B cell (primary cell): ENCODE data around the gene DNM2. TPM values are rescaled to one million over a fixed set of nuclear protein-coding genes. Genes with fewer than 3 reads are reported as not detected.

Source experiments
- ATAC-seq: fragments of 200-7000 bp; cut with Tn5 transposase; one replicate; pipeline ENCODE4 v1.10.0; 2021; ENCODE audit warnings: low read depth, mild to moderate bottlenecking, moderate number of reproducible peaks, moderate library complexity
- CTCF ChIA-PET: fragments of 350-600 bp; sonication (Branson Sonifier 250); formaldehyde crosslinking; loops from one replicate; lab custom pipeline; 2021; ENCODE audit warnings: antibody characterized with exemption, inconsistent platforms; lab: Charles Lee
- POLR2A ChIA-PET: fragments of 350-600 bp; sonication (Branson Sonifier 250); formaldehyde crosslinking; loops from one replicate; lab custom pipeline; 2021; ENCODE audit warnings: antibody characterized with exemption; lab: Charles Lee
- DNase-seq: peaks from one replicate; pipeline ENCODE4 v3.0.0; 2013
- H2AFZ ChIP-seq: 2 replicates; pipeline ENCODE4 v1.6.1; 2012; ENCODE audit warnings: mild to moderate bottlenecking, low read depth, low read length; ENCODE audit not compliant: insufficient read depth, poor library complexity, severe bottlenecking
- H3K27ac ChIP-seq, 2 donors: 1 replicate in 1 of 2; 2 replicates in 1 of 2; pipeline ENCODE4 v1.5.1; 2012 to 2013; ENCODE audit warnings: low read length in 2 of 2, mild to moderate bottlenecking in 2 of 2, moderate library complexity in 1 of 2
- H3K27me3 ChIP-seq, 4 experiments: fragments of 200-600 bp in 1 of 4; sonication (generic) in 1 of 4; replicated peaks in 1 of 4; 1 replicate in 2 of 4; 2 replicates in 2 of 4; pipeline versions ENCODE4 v1.6.1 to v1.7.0; 2013 to 2016; ENCODE audit warnings: low read length in 3 of 4, mild to moderate bottlenecking in 2 of 4, mixed read lengths in 1 of 4, moderate library complexity in 1 of 4; ENCODE audit not compliant: insufficient read depth in 4 of 4, control insufficient read depth in 3 of 4; ENCODE audit errors: control extremely low read depth in 1 of 4
- H3K36me3 ChIP-seq, 2 experiments: replicated peaks in 1 of 2; 1 replicate in 1 of 2; 2 replicates in 1 of 2; pipeline versions ENCODE4 v1.6.1 to v1.7.1; 2013; ENCODE audit warnings: low read length in 1 of 2; ENCODE audit not compliant: insufficient read depth in 2 of 2, control insufficient read depth in 1 of 2; ENCODE audit errors: control extremely low read depth in 1 of 2, extremely low read depth in 1 of 2
- H3K4me1 ChIP-seq, 2 donors: fragments of 200-600 bp in 1 of 2; sonication (generic) in 1 of 2; 1 replicate in 1 of 2; 2 replicates in 1 of 2; pipeline versions ENCODE4 v1.5.1 to v1.6.1; 2013 to 2017; ENCODE audit warnings: low read length in 2 of 2; ENCODE audit not compliant: control insufficient read depth in 2 of 2, insufficient read depth in 2 of 2
- H3K4me2 ChIP-seq: replicated peaks from 2 replicates; pipeline ENCODE3; 2012; ENCODE audit warnings: mild to moderate bottlenecking, low read depth, low read length; ENCODE audit not compliant: poor library complexity, severe bottlenecking
- H3K4me3 ChIP-seq, 5 experiments: fragments of 200-600 bp in 1 of 5; sonication (generic) in 1 of 5; 1 replicate in 3 of 5; 2 replicates in 2 of 5; pipeline versions ENCODE4 v1.5.1 to v1.7.0; 2011 to 2016; ENCODE audit warnings: low read length in 4 of 5, mild to moderate bottlenecking in 4 of 5, low read depth in 2 of 5, control low read depth in 1 of 5, moderate library complexity in 1 of 5; ENCODE audit not compliant: insufficient read depth in 1 of 5; ENCODE audit errors: control extremely low read depth in 1 of 5, extremely low read depth in 1 of 5
- H3K79me2 ChIP-seq: fragments of 200-600 bp; sonication (generic); one replicate; pipeline ENCODE4 v1.6.0; 2016; ENCODE audit warnings: low read length; ENCODE audit not compliant: control insufficient read depth, insufficient read depth
- H3K9ac ChIP-seq: fragments of 200-600 bp; sonication (generic); 2 replicates; pipeline ENCODE4 v1.6.1; 2017; ENCODE audit warnings: mild to moderate bottlenecking, low read length, moderate library complexity
- H3K9me3 ChIP-seq, 3 donors: one replicate each; pipeline versions ENCODE4 v1.6.1 to v1.7.1; 2013; ENCODE audit warnings: low read length in 2 of 3; ENCODE audit not compliant: control insufficient read depth in 2 of 3, insufficient read depth in 1 of 3; ENCODE audit errors: control extremely low read depth in 1 of 3
- H4K20me1 ChIP-seq: 2 replicates; pipeline ENCODE4 v1.6.0; 2012; ENCODE audit warnings: mild to moderate bottlenecking, low read length; ENCODE audit not compliant: insufficient read depth, control insufficient read depth, poor library complexity, severe bottlenecking
- H3K27ac Mint-ChIP-seq: one replicate; pipeline ENCODE4 v1.8.0; 2021; ENCODE audit warnings: mixed read lengths
- H3K27me3 Mint-ChIP-seq: one replicate; pipeline ENCODE4 v1.8.0; 2021; ENCODE audit warnings: mixed read lengths
- H3K4me1 Mint-ChIP-seq: one replicate; pipeline ENCODE4 v1.8.0; 2021; ENCODE audit warnings: mixed read lengths
- H3K4me3 Mint-ChIP-seq: one replicate; pipeline ENCODE4 v1.8.0; 2021; ENCODE audit warnings: mixed read lengths
- H3K9me3 Mint-ChIP-seq: one replicate; pipeline ENCODE4 v1.8.0; 2022; ENCODE audit warnings: mixed read lengths; ENCODE audit not compliant: insufficient read depth
- EZH2 ChIP-seq: IDR thresholded peaks from 2 replicates; pipeline ENCODE4 v1.6.1; 2012; ENCODE audit warnings: borderline replicate concordance, low read depth, mild to moderate bottlenecking, moderate library complexity, low read length; ENCODE audit not compliant: insufficient read depth, poor library complexity, severe bottlenecking
- WGBS: methylation state at CpG from one replicate; pipeline ENCODE4 v1.1.5; 2013; ENCODE audit warnings: missing lambda C conversion rate; ENCODE audit not compliant: insufficient coverage; 5-methylcytosine and 5-hydroxymethylcytosine counted together
- intact Hi-C: fragments of 100-400 bp; cut with micrococcal nuclease; formaldehyde crosslinking; loops from one replicate; pipeline ENCODE4 v1.10.0; 2022
- polyA plus RNA-seq: library from polyadenylated mRNA; depleted of rRNA; stranded (reverse); fragments of >200 nt; gene quantifications from 2 replicates; pipeline ENCODE4 v1.2.3, GENCODE V29; 2012
- total RNA-seq, 2 donors: library from RNA; stranded (reverse); fragments of 120-200 nt in 1 of 2; gene quantifications; 1 replicate in 1 of 2; 2 replicates in 1 of 2; pipeline versions ENCODE4 v1.2.3 to v1.2.4, GENCODE V29; 2013 to 2022
- TF ChIP-seq, protein P1 (sequence below): fragments of 200-600 bp; IDR thresholded peaks from one replicate; pipeline ENCODE4 v1.8.0; 2022; ENCODE audit warnings: antibody characterized with exemption, mild to moderate bottlenecking

Gene DNM2
- total and polyA plus RNA-seq, 2 donors (not counting 1 experiment from before 2014, with no cell fraction given) = 163 to 353 TPM

DNA sequence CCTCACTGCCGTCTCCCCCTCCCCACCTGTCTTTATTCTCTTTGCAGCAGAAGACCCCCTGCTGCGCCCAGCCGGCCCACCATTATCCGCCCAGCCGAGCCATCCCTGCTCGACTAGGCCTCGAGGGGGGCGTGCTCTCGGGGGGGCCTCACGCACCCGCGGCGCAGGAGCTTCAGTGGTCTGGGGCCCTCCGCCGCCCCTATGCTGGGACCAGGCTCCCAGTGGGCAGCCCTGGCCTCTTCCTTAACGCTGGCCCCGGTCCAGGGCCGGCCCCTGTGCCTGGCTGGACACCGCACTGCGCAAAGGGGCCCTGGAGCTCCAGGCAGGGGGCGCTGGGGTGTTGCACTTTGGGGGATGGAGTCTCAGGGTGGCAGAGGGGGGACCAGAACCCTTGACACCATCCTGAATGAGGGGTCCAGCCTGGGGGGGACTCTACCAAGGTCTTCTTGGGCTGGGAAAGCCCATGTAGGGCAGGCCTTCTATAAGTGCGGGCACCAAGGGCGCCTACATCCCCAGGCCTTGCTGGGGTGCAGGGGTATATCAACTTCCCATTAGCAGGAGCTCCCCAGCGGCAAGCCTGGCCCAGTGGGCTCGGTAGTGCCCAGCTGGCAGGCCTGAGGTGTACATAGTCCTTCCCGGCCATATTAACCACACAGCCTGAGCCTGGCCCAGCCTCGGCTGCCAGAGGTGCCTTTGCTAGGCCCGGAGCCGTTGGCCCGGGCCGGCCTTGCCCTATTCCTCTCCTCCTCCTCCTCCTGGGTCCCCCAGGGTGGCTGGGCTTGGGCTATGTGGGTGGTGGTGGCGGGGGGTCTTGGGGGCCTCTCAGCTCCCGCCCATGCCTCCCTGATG is 113.3 kb downstream of the DNM2 start:
- H3K4me2 ChIP-seq = no peak overlapping the region
- ChIA-PET POLR2A (no interaction called here), CTCF (no interaction called here)
- H3K4me3 ChIP-seq = no peak overlapping the region
- ATAC-seq (no peak), DNase-seq (peak; percentile 15)
- peaks cover 0 to 7% of the 10 kb centered on the region in 2 donors for H3K4me1 ChIP-seq
- H4K20me1 ChIP-seq = peaks cover 7% of the 10 kb centered on the region
- peaks cover 0 to 37% of the 10 kb centered on the region in 2 experiments for H3K36me3 ChIP-seq
- H3K9me3 ChIP-seq = peaks cover 0 to 7% (median 3%) of the 10 kb centered on the region in 3 donors
- no peak overlapping the region for H3K4me3 Mint-ChIP-seq
- no peaks in the 10 kb centered on the region for H3K27me3 ChIP-seq
- no peaks in the 10 kb centered on the region for H3K27me3 Mint-ChIP-seq
- TF ChIP-seq, protein P1, sequence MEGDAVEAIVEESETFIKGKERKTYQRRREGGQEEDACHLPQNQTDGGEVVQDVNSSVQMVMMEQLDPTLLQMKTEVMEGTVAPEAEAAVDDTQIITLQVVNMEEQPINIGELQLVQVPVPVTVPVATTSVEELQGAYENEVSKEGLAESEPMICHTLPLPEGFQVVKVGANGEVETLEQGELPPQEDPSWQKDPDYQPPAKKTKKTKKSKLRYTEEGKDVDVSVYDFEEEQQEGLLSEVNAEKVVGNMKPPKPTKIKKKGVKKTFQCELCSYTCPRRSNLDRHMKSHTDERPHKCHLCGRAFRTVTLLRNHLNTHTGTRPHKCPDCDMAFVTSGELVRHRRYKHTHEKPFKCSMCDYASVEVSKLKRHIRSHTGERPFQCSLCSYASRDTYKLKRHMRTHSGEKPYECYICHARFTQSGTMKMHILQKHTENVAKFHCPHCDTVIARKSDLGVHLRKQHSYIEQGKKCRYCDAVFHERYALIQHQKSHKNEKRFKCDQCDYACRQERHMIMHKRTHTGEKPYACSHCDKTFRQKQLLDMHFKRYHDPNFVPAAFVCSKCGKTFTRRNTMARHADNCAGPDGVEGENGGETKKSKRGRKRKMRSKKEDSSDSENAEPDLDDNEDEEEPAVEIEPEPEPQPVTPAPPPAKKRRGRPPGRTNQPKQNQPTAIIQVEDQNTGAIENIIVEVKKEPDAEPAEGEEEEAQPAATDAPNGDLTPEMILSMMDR = no peak
- no peak for TF ChIP-seq EZH2
- H3K4me1 Mint-ChIP-seq = peaks cover 5% of the 10 kb centered on the region
- H3K27ac Mint-ChIP-seq = no peak overlapping the region
- H3K9ac ChIP-seq = no peak overlapping the region
- H3K9me3 Mint-ChIP-seq = no peaks in the 10 kb centered on the region
- H2AFZ ChIP-seq = no peak overlapping the region
- no peaks in the 10 kb centered on the region for H3K79me2 ChIP-seq
- H3K27ac ChIP-seq = no peak overlapping the region
- WGBS = 97% methylated on average over 20 of the region's 33 CpGs
- intact Hi-C loops = no loop called here
